Astrocyte (in vitro differentiated cells and primary cell): ENCODE measurements around the gene GAPT.

ENCODE experiments used
- CTCF ChIP-seq: IDR thresholded peaks from 2 replicates; pipeline ENCODE4 v1.5.1; 2011; ENCODE audit warnings: low read depth, mild to moderate bottlenecking, inconsistent platforms, low read length, moderate library complexity; ENCODE audit not compliant: insufficient read depth
- EZH2 ChIP-seq: IDR thresholded peaks from 2 replicates; pipeline ENCODE4 v1.6.1; 2012; ENCODE audit warnings: mild to moderate bottlenecking, low read length, inconsistent platforms; ENCODE audit not compliant: insufficient read depth

GRCh38 chr5:58446024-58446423 lies 45.2 kb upstream of the GAPT start:
- TF ChIP-seq CTCF, result no peak
- TF ChIP-seq EZH2, result no peak
